DOHH2 (cell line): ENCODE measurements around the gene UBE2F.

Source experiments
- H3F3A ChIP-seq: fragments of 200-600 bp; sonication (generic), shearing (Covaris generic); 2 replicates; pipeline ENCODE4 v1.6.0; 2016; ENCODE audit warnings: antibody characterized with exemption, mild to moderate bottlenecking; ENCODE audit not compliant: control insufficient read depth, insufficient read depth
- H3K27ac ChIP-seq: fragments of 200-600 bp; sonication (generic); 2 replicates; pipeline ENCODE4 v1.5.1; 2014; ENCODE audit warnings: low read depth, mild to moderate bottlenecking, low read length, moderate library complexity
- H3K27me3 ChIP-seq: fragments of 200-600 bp; sonication (generic); 2 replicates; pipeline ENCODE4 v1.6.1; 2014; ENCODE audit warnings: mild to moderate bottlenecking, low read length, mixed read lengths; ENCODE audit not compliant: control insufficient read depth
- H3K36me3 ChIP-seq: fragments of 200-600 bp; sonication (generic); 2 replicates; pipeline ENCODE4 v1.6.1; 2014; ENCODE audit warnings: mild to moderate bottlenecking, low read length, moderate library complexity, mixed read lengths; ENCODE audit not compliant: control insufficient read depth
- H3K4me1 ChIP-seq: fragments of 200-600 bp; sonication (generic); 2 replicates; pipeline ENCODE4 v1.6.1; 2014; ENCODE audit warnings: mild to moderate bottlenecking, low read length, mixed read lengths; ENCODE audit not compliant: control insufficient read depth
- H3K4me2 ChIP-seq: fragments of 200-600 bp; sonication (generic); 2 replicates; pipeline ENCODE4 v1.6.0; 2014; ENCODE audit warnings: mild to moderate bottlenecking, low read length, moderate library complexity
- H3K4me3 ChIP-seq: fragments of 200-600 bp; sonication (generic); 2 replicates; pipeline ENCODE4 v1.5.1; 2014; ENCODE audit warnings: mild to moderate bottlenecking, low read length, mixed read lengths
- H3K79me2 ChIP-seq: fragments of 200-600 bp; sonication (generic); 2 replicates; pipeline ENCODE4 v1.6.1; 2014; ENCODE audit warnings: mild to moderate bottlenecking, low read length, mixed read lengths; ENCODE audit not compliant: control insufficient read depth
- H3K9me2 ChIP-seq: fragments of 200-600 bp; sonication (generic); replicated peaks from 2 replicates; pipeline ENCODE4 v1.6.1; 2014; ENCODE audit warnings: mild to moderate bottlenecking, low read length, mixed read lengths; ENCODE audit not compliant: control insufficient read depth
- H3K9me3 ChIP-seq: fragments of 200-600 bp; sonication (generic); 2 replicates; pipeline ENCODE4 v1.6.1; 2014; ENCODE audit warnings: antibody characterized with exemption, low read length, mixed read lengths; ENCODE audit not compliant: control insufficient read depth, insufficient read depth
- H4K20me1 ChIP-seq: fragments of 200-600 bp; sonication (generic); 2 replicates; pipeline ENCODE4 v1.6.0; 2014; ENCODE audit warnings: low read depth, mild to moderate bottlenecking, antibody characterized with exemption, low read length, moderate library complexity; ENCODE audit not compliant: control insufficient read depth, insufficient read depth
- CTCF ChIP-seq: fragments of 200-600 bp; sonication (generic); IDR thresholded peaks from one replicate; pipeline ENCODE4 v1.5.1; 2014; ENCODE audit warnings: antibody characterized with exemption, mild to moderate bottlenecking, low read depth, low read length; ENCODE audit not compliant: poor library complexity, severe bottlenecking
- EZH2phosphoT487 ChIP-seq: fragments of 200-600 bp; sonication (generic); IDR thresholded peaks from 2 replicates; pipeline ENCODE4 v1.6.1; 2017; ENCODE audit warnings: borderline replicate concordance, mild to moderate bottlenecking, antibody characterized with exemption, low read length, moderate library complexity, mixed read lengths

The UBE2F gene

GRCh38 chr2:238029853-238030252, 63.0 kb downstream of the UBE2F start:
- Histone ChIP-seq H3K79me2 (no peaks in the 10 kb centered on the region), H3K4me3 (no peak overlapping the region), H3K4me2 (no peak overlapping the region), H3K27ac (no peak overlapping the region), H3K36me3 (peaks cover 3% of the 10 kb centered on the region; the same call in 1 of the 2 replicates), H3K4me1 (no peaks in the 10 kb centered on the region), H3K27me3 (no peaks in the 10 kb centered on the region), H3K9me3 (no peaks in the 10 kb centered on the region), H3K9me2 (no peaks in the 10 kb centered on the region), H3F3A (no peaks in the 10 kb centered on the region), H4K20me1 (no peaks in the 10 kb centered on the region)
- TF ChIP-seq CTCF, result no peak
- TF ChIP-seq EZH2phosphoT487, result no peak

- Histone ChIP-seq H3K27ac (no peak overlapping the region), H3K36me3 (peaks cover 3% of the 10 kb centered on the region; the same call in 1 of the 2 replicates), H3K27me3 (no peaks in the 10 kb centered on the region), H3K4me3 (no peak overlapping the region), H3K9me2 (no peaks in the 10 kb centered on the region), H4K20me1 (no peaks in the 10 kb centered on the region), H3K9me3 (no peaks in the 10 kb centered on the region), H3K4me1 (no peaks in the 10 kb centered on the region), H3K79me2 (no peaks in the 10 kb centered on the region), H3F3A (no peaks in the 10 kb centered on the region), H3K4me2 (no peak overlapping the region)
- TF ChIP-seq CTCF (no peak), EZH2phosphoT487 (no peak)
Observed at GRCh38 chr2:238030422-238031155, 63.8 kb downstream of the UBE2F start.

GRCh38 chr2:238031751-238032150, 64.9 kb downstream of the UBE2F start:
- no peaks in the 10 kb centered on the region for H3K27me3 ChIP-seq
- no peak overlapping the region for H3K27ac ChIP-seq
- H3K36me3 ChIP-seq, result peaks cover 3% of the 10 kb centered on the region; the same call in 1 of the 2 replicates
- H3K79me2 ChIP-seq, result no peaks in the 10 kb centered on the region
- no peaks in the 10 kb centered on the region for H3F3A ChIP-seq
- H3K4me2 ChIP-seq, result no peak overlapping the region
- TF ChIP-seq EZH2phosphoT487 (no peak), CTCF (no peak)
- H3K4me1 ChIP-seq, result no peaks in the 10 kb centered on the region
- no peak overlapping the region for H3K4me3 ChIP-seq
- H4K20me1 ChIP-seq, result no peaks in the 10 kb centered on the region
- no peaks in the 10 kb centered on the region for H3K9me2 ChIP-seq
- H3K9me3 ChIP-seq, result no peaks in the 10 kb centered on the region
